GM12878 (cell line): Measurements from ENCODE around the gene PPP4R1. TPM values are rescaled to one million over a fixed set of nuclear protein-coding genes. Genes with fewer than 3 reads are reported as not detected.
"Not testable (repeated sequence)": the region's sequence is repeated elsewhere in the genome, so short reads cannot be mapped to it uniquely, and the experiment has no call there.

ENCODE experiments used
- ATAC-seq: fragments of 200-7000 bp; cut with Tn5 transposase; 3 replicates; pipeline ENCODE4 v1.9.1; 2020; ENCODE audit warnings: mild to moderate bottlenecking, moderate library complexity
- BruUV-seq: library from RNA; stranded (reverse); fragments of 400-500 nt; replicated peaks from 2 replicates; lab custom pipeline; 2021; lab: Mats Ljungman, UMichigan
- CTCF ChIA-PET: fragments of 300-600 bp; sonication (Branson Sonifier 250); formaldehyde crosslinking; extraction: SDS; loops from one replicate; lab custom pipeline; 2021; ENCODE audit warnings: inconsistent platforms; lab: Yijun Ruan, JAX
- POLR2A ChIA-PET: fragments of 350-600 bp; formaldehyde crosslinking; extraction: SDS; loops from one replicate; lab custom pipeline; 2021; ENCODE audit warnings: inconsistent platforms; lab: Charles Lee
- RAD21 ChIA-PET: fragments of 300-600 bp; sonication (Branson Sonifier 250); formaldehyde crosslinking; loops from one replicate; lab custom pipeline; 2023; ENCODE audit warnings: antibody characterized with exemption; ENCODE audit not compliant: unreplicated experiment; lab: Charles Lee
- SMC1A ChIA-PET: fragments of 300-600 bp; sonication (Branson Sonifier 250); formaldehyde crosslinking; loops from one replicate; lab custom pipeline; 2023; ENCODE audit not compliant: unreplicated experiment, uncharacterized antibody; lab: Charles Lee
- DNase-seq: peaks from one replicate; pipeline ENCODE4 v3.0.0-alpha.2; 2011; ENCODE audit warnings: low read depth, low spot score
- FAIRE-seq: peaks from 3 replicates; lab custom pipeline; 2011; peaks lifted over from hg19 to GRCh38; lab: Jason Lieb, UNC
- H2AFZ ChIP-seq: 2 replicates; pipeline ENCODE4 v1.6.0; 2011; ENCODE audit warnings: low read depth, low read length, control low read depth; ENCODE audit not compliant: control insufficient read depth
- H3K27ac ChIP-seq: 2 replicates; pipeline ENCODE4 v1.5.1; 2011; ENCODE audit warnings: control low read depth; ENCODE audit not compliant: control insufficient read depth, insufficient read depth
- H3K27me3 ChIP-seq, 2 experiments: replicated peaks in 1 of 2; 2 replicates each; pipeline versions ENCODE4 v1.6.0 to v1.6.1; 2011; ENCODE audit warnings: low read length in 1 of 2; ENCODE audit not compliant: control insufficient read depth in 2 of 2, insufficient read depth in 2 of 2
- H3K36me3 ChIP-seq, 2 experiments: 2 replicates each; pipeline ENCODE4 v1.5.1; 2011; ENCODE audit warnings: low read length in 1 of 2; ENCODE audit not compliant: control insufficient read depth in 2 of 2, insufficient read depth in 2 of 2
- H3K4me1 ChIP-seq: 2 replicates; pipeline ENCODE4 v1.6.1; 2011; ENCODE audit warnings: mild to moderate bottlenecking, low read length, moderate library complexity, mixed read lengths; ENCODE audit not compliant: control insufficient read depth, insufficient read depth
- H3K4me2 ChIP-seq: 2 replicates; pipeline ENCODE4 v1.6.0; 2011; ENCODE audit warnings: control low read depth; ENCODE audit not compliant: control insufficient read depth, insufficient read depth
- H3K4me3 ChIP-seq: fragments of 200-600 bp; sonication (generic); 2 replicates; pipeline ENCODE4 v1.5.1; 2016
- H3K79me2 ChIP-seq: 2 replicates; pipeline ENCODE4 v1.6.0; 2011; ENCODE audit warnings: low read length; ENCODE audit not compliant: control insufficient read depth, insufficient read depth
- H3K9ac ChIP-seq: 2 replicates; pipeline ENCODE4 v1.8.0; 2011; ENCODE audit warnings: low read length, control low read depth, mixed read lengths; ENCODE audit not compliant: control insufficient read depth, insufficient read depth
- H3K9me3 ChIP-seq: replicated peaks from 3 replicates; pipeline ENCODE4 v1.5.1; 2011; ENCODE audit warnings: mild to moderate bottlenecking, low read length; ENCODE audit not compliant: control insufficient read depth, insufficient read depth
- H4K20me1 ChIP-seq: 2 replicates; pipeline ENCODE4 v1.6.0; 2011; ENCODE audit not compliant: control insufficient read depth, insufficient read depth
- ASH2L ChIP-seq: fragments of 300-600, 200-600 bp; sonication (generic); IDR thresholded peaks from 2 replicates; pipeline ENCODE4 v1.6.1; 2017; ENCODE audit warnings: low read depth, mild to moderate bottlenecking, borderline replicate concordance
- BCL11A ChIP-seq: IDR thresholded peaks from 2 replicates; pipeline ENCODE4 v1.6.1; 2011; ENCODE audit warnings: low read depth, low read length
- CBX3 ChIP-seq: fragments of 200-600 bp; sonication (generic); IDR thresholded peaks from 2 replicates; pipeline ENCODE4 v1.6.1; 2016; ENCODE audit warnings: low read depth, borderline replicate concordance
- JUNB ChIP-seq: IDR thresholded peaks from 2 replicates; pipeline ENCODE4 v1.6.1; 2016; ENCODE audit warnings: antibody characterized with exemption, mild to moderate bottlenecking
- KLF5 ChIP-seq: fragments of 450-650 bp; IDR thresholded peaks from 2 replicates; pipeline ENCODE4 v1.6.1; 2014; ENCODE audit warnings: mild to moderate bottlenecking; ENCODE audit not compliant: partially characterized antibody
- MLLT1 ChIP-seq: fragments of 450-650 bp; IDR thresholded peaks from 2 replicates; pipeline ENCODE4 v1.6.1; 2016; ENCODE audit warnings: mild to moderate bottlenecking
- POLR2AphosphoS5 ChIP-seq: IDR thresholded peaks from 2 replicates; pipeline ENCODE4 v1.6.1; 2011; ENCODE audit warnings: mild to moderate bottlenecking, low read length, inconsistent platforms
- RAD21 ChIP-seq: IDR thresholded peaks from 2 replicates; pipeline ENCODE4 v1.6.1; 2011; ENCODE audit warnings: mild to moderate bottlenecking, low read depth, low read length, moderate library complexity; ENCODE audit not compliant: insufficient read depth
- RAD51 ChIP-seq: fragments of 450-650 bp; IDR thresholded peaks from 2 replicates; pipeline ENCODE4 v1.6.1; 2016; ENCODE audit warnings: moderate library complexity, mild to moderate bottlenecking, inconsistent platforms
- SMARCA5 ChIP-seq: fragments of 450-650 bp; IDR thresholded peaks from 2 replicates; pipeline ENCODE4 v1.6.1; 2017; ENCODE audit warnings: mild to moderate bottlenecking
- ZNF274 ChIP-seq: IDR thresholded peaks from one replicate; pipeline ENCODE4 v1.8.0; 2011; ENCODE audit not compliant: insufficient read length, insufficient read depth
- ZNF592 ChIP-seq: fragments of 450-650 bp; IDR thresholded peaks from 2 replicates; pipeline ENCODE4 v1.6.1; 2017; ENCODE audit warnings: mild to moderate bottlenecking, moderate library complexity
- ZNF622 ChIP-seq: fragments of 450-650 bp; IDR thresholded peaks from 2 replicates; pipeline ENCODE4 v1.6.1; 2017; ENCODE audit warnings: mild to moderate bottlenecking, inconsistent platforms
- WGBS: methylation state at CpG from one replicate; pipeline ENCODE4 v1.1.6; 2016; ENCODE audit warnings: low lambda C conversion rate; ENCODE audit not compliant: insufficient replicate concordance, insufficient coverage; ENCODE audit errors: missing lambda C conversion rate; 5-methylcytosine and 5-hydroxymethylcytosine counted together
- in situ Hi-C: fragments of 300-500 bp; cut with MboI; formaldehyde crosslinking; loops from 9 replicates; pipeline ENCODE4 v1.14.3; 2018; ENCODE audit warnings: mixed read lengths
- intact Hi-C: fragments of 100-400 bp; cut with micrococcal nuclease; formaldehyde crosslinking; loops from one replicate; pipeline ENCODE4 v1.14.2; 2022; ENCODE audit not compliant: unreplicated experiment
- polyA plus RNA-seq, 11 experiments: library from polyadenylated mRNA; depleted of rRNA in 4 of 11; unstranded in 6 of 11; stranded (reverse) in 5 of 11; fragments of >200 nt; fragmentation: Nextera tagmentation in 4 of 11; fragmentation: Illumina TruSeq in 1 of 11; extraction: Ambion mirVana in 4 of 11; extraction: Trizol in 1 of 11; gene quantifications; 1 replicate in 1 of 11; 2 replicates in 10 of 11; pipeline versions ENCODE4 v1.2.1 to v1.2.3, GENCODE V29; 2011 to 2016; ENCODE audit warnings: inconsistent platforms in 2 of 11, missing spikeins in 2 of 11, low read depth in 1 of 11
- total RNA-seq, 4 experiments: library from RNA; depleted of rRNA in 3 of 4; stranded (reverse); fragments of >200 nt in 3 of 4; fragmentation: Illumina TruSeq in 1 of 4; extraction: Trizol in 1 of 4; gene quantifications; 2 replicates each; pipeline versions ENCODE4 v1.2.1 to v1.2.3, GENCODE V29; 2013 to 2021

PPP4R1 gene
- total and polyA plus RNA-seq, 10 of the 15 experiments (the other 5 are each of a cell fraction or from before 2014, with no cell fraction given), result 10.9 to 44.4 (median 26.0) TPM

GRCh38 chr18:9608298-9608697 lies 6.1 kb downstream of the PPP4R1 start:
- FAIRE-seq, result no peak
- ChIA-PET RAD21 (interaction anchor here (1.2 kb wide), 1 partner anchor 162 kb away, joined by 3 read pairs; no protein-coding TSS in a partner anchor), POLR2A (interaction anchor here (0.7 kb wide), 1 partner anchor 11 kb away, joined by 5 read pairs; no protein-coding TSS in a partner anchor), SMC1A (interaction anchor here (1.0 to 2.1 kb wide), 7 partner anchors 9 to 307 kb away, joined by 3 to 11 read pairs (median 3); no protein-coding TSS in a partner anchor)
- Histone ChIP-seq H3K4me2 (no peak overlapping the region), H3K4me3 (no peak overlapping the region), H3K79me2 (peaks cover 28% of the 10 kb centered on the region), H2AFZ (no peak overlapping the region), H3K9ac (no peak overlapping the region), H4K20me1 (0 out of 2 replicates have a peak, but pooled peaks cover 3% of the 10 kb centered on the region), H3K27me3 (no peaks in the 10 kb centered on the region), H3K36me3 (no peaks in the 10 kb centered on the region; a peak in 1 of 4 replicates), H3K4me1 (peaks cover 17% of the 10 kb centered on the region)
- in situ Hi-C loops, result loop anchor here (25.0 kb wide), 1 partner anchor 304 kb away; the partner anchor contains the start of gene VAPA
- DNase-seq, result no peak
- no TSS peak for BruUV-seq
- ATAC-seq, result no peak
- no peak for TF ChIP-seq ZNF274
- TF ChIP-seq SMARCA5, result no peak
- TF ChIP-seq JUNB, result no peak
- no peak for TF ChIP-seq POLR2AphosphoS5
- no peak for TF ChIP-seq RAD51
- TF ChIP-seq MLLT1, result no peak
- no peak for TF ChIP-seq BCL11A
- TF ChIP-seq RAD21, result no peak
- no peak for TF ChIP-seq KLF5
- TF ChIP-seq CBX3, result no peak
- TF ChIP-seq ASH2L, result no peak
- TF ChIP-seq ZNF592, result no peak
- no peak for TF ChIP-seq ZNF622
- TF ChIP-seq, all 136 proteins: peak for 0
- Histone ChIP-seq H3K9me3 (no peaks in the 10 kb centered on the region; the same call in 2 of the 3 replicates), H3K27ac (no peak overlapping the region)
- intact Hi-C loops, result no loop called here
- CTCF ChIA-PET, result interaction anchor here (0.6 to 2.6 kb wide), 8 partner anchors 8 to 535 kb away, joined by 3 to 16 read pairs (median 3); no protein-coding TSS in a partner anchor

GRCh38 chr18:9607111-9607510 lies 7.2 kb downstream of the PPP4R1 start:
- H4K20me1 ChIP-seq, H3K36me3 ChIP-seq, H3K9me3 ChIP-seq, H3K4me2 ChIP-seq, BruUV-seq, FAIRE-seq, ATAC-seq, POLR2A ChIA-PET, H3K27me3 ChIP-seq, H3K4me3 ChIP-seq, H2AFZ ChIP-seq, H3K9ac ChIP-seq, SMC1A ChIA-PET, RAD21 ChIA-PET, H3K27ac ChIP-seq, CTCF ChIA-PET, H3K4me1 ChIP-seq, intact Hi-C loops, DNase-seq: not testable (repeated sequence)
- peaks cover 18% of the 10 kb centered on the region for H3K79me2 ChIP-seq
- in situ Hi-C loops, result loop anchor here (25.0 kb wide), 1 partner anchor 305 kb away; the partner anchor contains the start of gene VAPA
- WGBS, result 94% methylated on average over 5 of the region's 5 CpGs
